ENCODE measurements around the gene HEXA. TPM values are rescaled to one million over a fixed set of nuclear protein-coding genes. Genes with fewer than 3 reads are reported as not detected.
"Not testable (repeated sequence)": the region's sequence is repeated elsewhere in the genome, so short reads cannot be mapped to it uniquely, and the experiment has no call there.

The HEXA gene
- total RNA-seq, result 96.1 TPM

- DNase-seq (ENCODE audit: low spot score), result peak; percentile 96
Measured at GRCh38 chr15:72375846-72376581, at the start of gene HEXA. Gene HEXA, minus strand, starts transcription at chr15:72376014. Its CDS starts 42 bp downstream, at chr15:72375972.

GRCh38 chr15:72423256-72423655 lies 47.4 kb upstream of the HEXA start:
- no peak for DNase-seq (ENCODE audit: low spot score)

GRCh38 chr15:72421484-72421883 lies 45.7 kb upstream of the HEXA start:
- DNase-seq (ENCODE audit: low spot score), result no peak

- no peak for DNase-seq (ENCODE audit: low spot score)
Measured at GRCh38 chr15:72420576-72420975, 44.8 kb upstream of the HEXA start.

GRCh38 chr15:72419768-72420167 lies 44.0 kb upstream of the HEXA start:
- DNase-seq (ENCODE audit: low spot score), result not testable (repeated sequence)

GRCh38 chr15:72415304-72415703 lies 39.5 kb upstream of the HEXA start:
- no peak for DNase-seq (ENCODE audit: low spot score)

GRCh38 chr15:72413337-72413736 lies 37.5 kb upstream of the HEXA start:
- not testable (repeated sequence) for DNase-seq (ENCODE audit: low spot score)

GRCh38 chr15:72411544-72411943 lies 35.7 kb upstream of the HEXA start:
- DNase-seq (ENCODE audit: low spot score), result no peak

- no peak for DNase-seq (ENCODE audit: low spot score)
Measured at GRCh38 chr15:72411111-72411510, 35.3 kb upstream of the HEXA start.

- no peak for DNase-seq (ENCODE audit: low spot score)
Measured at GRCh38 chr15:72406936-72407335, 31.1 kb upstream of the HEXA start.

- DNase-seq (ENCODE audit: low spot score), result no peak
Measured at GRCh38 chr15:72404841-72405240, 29.0 kb upstream of the HEXA start.

- DNase-seq (ENCODE audit: low spot score), result no peak
Measured at GRCh38 chr15:72404356-72404755, 28.5 kb upstream of the HEXA start.

GRCh38 chr15:72402726-72403125 lies 26.9 kb upstream of the HEXA start:
- DNase-seq (ENCODE audit: low spot score), result no peak

GRCh38 chr15:72398648-72399047 lies 22.8 kb upstream of the HEXA start:
- no peak for DNase-seq (ENCODE audit: low spot score)

- DNase-seq (ENCODE audit: low spot score), result no peak
Measured at GRCh38 chr15:72397796-72398588, 22.2 kb upstream of the HEXA start, which contains the start of gene TMEM202. Gene TMEM202, plus strand, starts transcription at chr15:72398305. Its CDS starts 22 bp downstream, at chr15:72398327.

GRCh38 chr15:72396331-72396730 lies 20.5 kb upstream of the HEXA start:
- not testable (repeated sequence) for DNase-seq (ENCODE audit: low spot score)

- DNase-seq (ENCODE audit: low spot score), result peak; percentile 46
Measured at GRCh38 chr15:72389231-72389630, 13.4 kb upstream of the HEXA start.

GRCh38 chr15:72387741-72388140 lies 11.9 kb upstream of the HEXA start:
- no peak for DNase-seq (ENCODE audit: low spot score)

GRCh38 chr15:72382146-72382545 lies 6.3 kb upstream of the HEXA start:
- DNase-seq (ENCODE audit: low spot score), result no peak

- DNase-seq (ENCODE audit: low spot score), result no peak
Measured at GRCh38 chr15:72380743-72381142, 4.9 kb upstream of the HEXA start.

- DNase-seq (ENCODE audit: low spot score), result no peak
Measured at GRCh38 chr15:72379856-72380430, 4.1 kb upstream of the HEXA start.

GRCh38 chr15:72379106-72379505 lies 3.3 kb upstream of the HEXA start:
- not testable (repeated sequence) for DNase-seq (ENCODE audit: low spot score)

GRCh38 chr15:72377331-72377730 lies 1.5 kb upstream of the HEXA start:
- DNase-seq (ENCODE audit: low spot score), result no peak

All from mucosa of gallbladder (tissue), 1 donor.